ENCODE data around the gene C3orf18.

- TF ChIP-seq MYNN (IDR thresholded peaks at IDR 0.05): no peak
- no peak for TF ChIP-seq MYNN (CRISPR knock-in tag; IDR thresholded peaks at IDR 0.05)
- no peak for TF ChIP-seq C11orf30 (IDR thresholded peaks at IDR 0.05; ENCODE audit: low read depth)
- TF ChIP-seq, protein P1, sequence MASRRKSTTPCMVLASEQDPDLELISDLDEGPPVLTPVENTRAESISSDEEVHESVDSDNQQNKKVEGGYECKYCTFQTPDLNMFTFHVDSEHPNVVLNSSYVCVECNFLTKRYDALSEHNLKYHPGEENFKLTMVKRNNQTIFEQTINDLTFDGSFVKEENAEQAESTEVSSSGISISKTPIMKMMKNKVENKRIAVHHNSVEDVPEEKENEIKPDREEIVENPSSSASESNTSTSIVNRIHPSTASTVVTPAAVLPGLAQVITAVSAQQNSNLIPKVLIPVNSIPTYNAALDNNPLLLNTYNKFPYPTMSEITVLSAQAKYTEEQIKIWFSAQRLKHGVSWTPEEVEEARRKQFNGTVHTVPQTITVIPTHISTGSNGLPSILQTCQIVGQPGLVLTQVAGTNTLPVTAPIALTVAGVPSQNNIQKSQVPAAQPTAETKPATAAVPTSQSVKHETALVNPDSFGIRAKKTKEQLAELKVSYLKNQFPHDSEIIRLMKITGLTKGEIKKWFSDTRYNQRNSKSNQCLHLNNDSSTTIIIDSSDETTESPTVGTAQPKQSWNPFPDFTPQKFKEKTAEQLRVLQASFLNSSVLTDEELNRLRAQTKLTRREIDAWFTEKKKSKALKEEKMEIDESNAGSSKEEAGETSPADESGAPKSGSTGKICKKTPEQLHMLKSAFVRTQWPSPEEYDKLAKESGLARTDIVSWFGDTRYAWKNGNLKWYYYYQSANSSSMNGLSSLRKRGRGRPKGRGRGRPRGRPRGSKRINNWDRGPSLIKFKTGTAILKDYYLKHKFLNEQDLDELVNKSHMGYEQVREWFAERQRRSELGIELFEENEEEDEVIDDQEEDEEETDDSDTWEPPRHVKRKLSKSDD (conservative IDR thresholded peaks at IDR 0.05; ENCODE audit: low read length): no peak
- TF ChIP-seq SIN3A (IDR thresholded peaks at IDR 0.05; ENCODE audit: borderline replicate concordance in 2 of 2, control insufficient read depth in 1 of 2, low read depth in 2 of 2, low read length in 2 of 2): no peak
- TF ChIP-seq, protein P2, sequence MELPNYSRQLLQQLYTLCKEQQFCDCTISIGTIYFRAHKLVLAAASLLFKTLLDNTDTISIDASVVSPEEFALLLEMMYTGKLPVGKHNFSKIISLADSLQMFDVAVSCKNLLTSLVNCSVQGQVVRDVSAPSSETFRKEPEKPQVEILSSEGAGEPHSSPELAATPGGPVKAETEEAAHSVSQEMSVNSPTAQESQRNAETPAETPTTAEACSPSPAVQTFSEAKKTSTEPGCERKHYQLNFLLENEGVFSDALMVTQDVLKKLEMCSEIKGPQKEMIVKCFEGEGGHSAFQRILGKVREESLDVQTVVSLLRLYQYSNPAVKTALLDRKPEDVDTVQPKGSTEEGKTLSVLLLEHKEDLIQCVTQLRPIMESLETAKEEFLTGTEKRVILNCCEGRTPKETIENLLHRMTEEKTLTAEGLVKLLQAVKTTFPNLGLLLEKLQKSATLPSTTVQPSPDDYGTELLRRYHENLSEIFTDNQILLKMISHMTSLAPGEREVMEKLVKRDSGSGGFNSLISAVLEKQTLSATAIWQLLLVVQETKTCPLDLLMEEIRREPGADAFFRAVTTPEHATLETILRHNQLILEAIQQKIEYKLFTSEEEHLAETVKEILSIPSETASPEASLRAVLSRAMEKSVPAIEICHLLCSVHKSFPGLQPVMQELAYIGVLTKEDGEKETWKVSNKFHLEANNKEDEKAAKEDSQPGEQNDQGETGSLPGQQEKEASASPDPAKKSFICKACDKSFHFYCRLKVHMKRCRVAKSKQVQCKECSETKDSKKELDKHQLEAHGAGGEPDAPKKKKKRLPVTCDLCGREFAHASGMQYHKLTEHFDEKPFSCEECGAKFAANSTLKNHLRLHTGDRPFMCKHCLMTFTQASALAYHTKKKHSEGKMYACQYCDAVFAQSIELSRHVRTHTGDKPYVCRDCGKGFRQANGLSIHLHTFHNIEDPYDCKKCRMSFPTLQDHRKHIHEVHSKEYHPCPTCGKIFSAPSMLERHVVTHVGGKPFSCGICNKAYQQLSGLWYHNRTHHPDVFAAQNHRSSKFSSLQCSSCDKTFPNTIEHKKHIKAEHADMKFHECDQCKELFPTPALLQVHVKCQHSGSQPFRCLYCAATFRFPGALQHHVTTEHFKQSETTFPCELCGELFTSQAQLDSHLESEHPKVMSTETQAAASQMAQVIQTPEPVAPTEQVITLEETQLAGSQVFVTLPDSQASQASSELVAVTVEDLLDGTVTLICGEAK (IDR thresholded peaks at IDR 0.05): no peak
- TF ChIP-seq, protein P2 (CRISPR knock-in tag; IDR thresholded peaks at IDR 0.05): no peak
- no peak for TF ChIP-seq ZNF444 (CRISPR knock-in tag; IDR thresholded peaks at IDR 0.05)
- TF ChIP-seq, protein P3, sequence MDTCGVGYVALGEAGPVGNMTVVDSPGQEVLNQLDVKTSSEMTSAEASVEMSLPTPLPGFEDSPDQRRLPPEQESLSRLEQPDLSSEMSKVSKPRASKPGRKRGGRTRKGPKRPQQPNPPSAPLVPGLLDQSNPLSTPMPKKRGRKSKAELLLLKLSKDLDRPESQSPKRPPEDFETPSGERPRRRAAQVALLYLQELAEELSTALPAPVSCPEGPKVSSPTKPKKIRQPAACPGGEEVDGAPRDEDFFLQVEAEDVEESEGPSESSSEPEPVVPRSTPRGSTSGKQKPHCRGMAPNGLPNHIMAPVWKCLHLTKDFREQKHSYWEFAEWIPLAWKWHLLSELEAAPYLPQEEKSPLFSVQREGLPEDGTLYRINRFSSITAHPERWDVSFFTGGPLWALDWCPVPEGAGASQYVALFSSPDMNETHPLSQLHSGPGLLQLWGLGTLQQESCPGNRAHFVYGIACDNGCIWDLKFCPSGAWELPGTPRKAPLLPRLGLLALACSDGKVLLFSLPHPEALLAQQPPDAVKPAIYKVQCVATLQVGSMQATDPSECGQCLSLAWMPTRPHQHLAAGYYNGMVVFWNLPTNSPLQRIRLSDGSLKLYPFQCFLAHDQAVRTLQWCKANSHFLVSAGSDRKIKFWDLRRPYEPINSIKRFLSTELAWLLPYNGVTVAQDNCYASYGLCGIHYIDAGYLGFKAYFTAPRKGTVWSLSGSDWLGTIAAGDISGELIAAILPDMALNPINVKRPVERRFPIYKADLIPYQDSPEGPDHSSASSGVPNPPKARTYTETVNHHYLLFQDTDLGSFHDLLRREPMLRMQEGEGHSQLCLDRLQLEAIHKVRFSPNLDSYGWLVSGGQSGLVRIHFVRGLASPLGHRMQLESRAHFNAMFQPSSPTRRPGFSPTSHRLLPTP (IDR thresholded peaks at IDR 0.05; ENCODE audit: borderline replicate concordance, extremely low read depth, insufficient read length): no peak
- no peak for TF ChIP-seq ZBTB17 (CRISPR knock-in tag; IDR thresholded peaks at IDR 0.05)
- no peak for TF ChIP-seq EZH2 (IDR thresholded peaks at IDR 0.05; ENCODE audit: borderline replicate concordance, low read depth, low read length)
- TF ChIP-seq POLR2A (conservative IDR thresholded peaks at IDR 0.05): no peak
Observed at GRCh38 chr3:50594253-50594785, 26.8 kb upstream of the C3orf18 start.
